Measurements from ENCODE around the gene ZNF524.

DNA sequence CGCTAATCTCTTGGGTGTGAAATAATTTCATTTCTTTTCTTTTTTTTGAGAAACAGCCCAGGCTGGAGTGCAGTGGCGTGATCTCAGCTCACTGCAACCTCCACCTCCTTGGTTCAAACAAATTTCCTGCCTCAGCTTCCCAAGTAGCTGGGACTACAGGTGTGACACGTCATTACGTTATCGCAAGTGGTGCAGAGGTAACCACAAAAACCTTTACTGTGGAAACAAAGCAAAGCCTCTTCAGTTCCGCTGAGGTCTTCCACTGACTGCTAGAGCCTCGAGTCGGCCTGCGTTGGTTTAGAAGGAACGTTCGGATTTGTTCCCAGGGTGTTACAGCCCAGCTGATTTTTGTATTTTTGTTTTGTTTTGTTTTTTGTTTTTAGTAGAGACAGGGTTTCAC lies 26.3 kb downstream of the ZNF524 start:
- TF ChIP-seq, protein P1, sequence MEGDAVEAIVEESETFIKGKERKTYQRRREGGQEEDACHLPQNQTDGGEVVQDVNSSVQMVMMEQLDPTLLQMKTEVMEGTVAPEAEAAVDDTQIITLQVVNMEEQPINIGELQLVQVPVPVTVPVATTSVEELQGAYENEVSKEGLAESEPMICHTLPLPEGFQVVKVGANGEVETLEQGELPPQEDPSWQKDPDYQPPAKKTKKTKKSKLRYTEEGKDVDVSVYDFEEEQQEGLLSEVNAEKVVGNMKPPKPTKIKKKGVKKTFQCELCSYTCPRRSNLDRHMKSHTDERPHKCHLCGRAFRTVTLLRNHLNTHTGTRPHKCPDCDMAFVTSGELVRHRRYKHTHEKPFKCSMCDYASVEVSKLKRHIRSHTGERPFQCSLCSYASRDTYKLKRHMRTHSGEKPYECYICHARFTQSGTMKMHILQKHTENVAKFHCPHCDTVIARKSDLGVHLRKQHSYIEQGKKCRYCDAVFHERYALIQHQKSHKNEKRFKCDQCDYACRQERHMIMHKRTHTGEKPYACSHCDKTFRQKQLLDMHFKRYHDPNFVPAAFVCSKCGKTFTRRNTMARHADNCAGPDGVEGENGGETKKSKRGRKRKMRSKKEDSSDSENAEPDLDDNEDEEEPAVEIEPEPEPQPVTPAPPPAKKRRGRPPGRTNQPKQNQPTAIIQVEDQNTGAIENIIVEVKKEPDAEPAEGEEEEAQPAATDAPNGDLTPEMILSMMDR (IDR thresholded peaks at IDR 0.05) = no peak
- TF ChIP-seq POLR2AphosphoS5 (IDR thresholded peaks at IDR 0.05) (no peak), POLR2A (IDR thresholded peaks at IDR 0.05) (no peak), EP300 (IDR thresholded peaks at IDR 0.05) (no peak)
